Breast epithelium (tissue), 4 donors: ENCODE data around the gene GEMIN4. TPM values are rescaled to one million over a fixed set of nuclear protein-coding genes. Genes with fewer than 3 reads are reported as not detected.
"Not testable (repeated sequence)": the region's sequence is repeated elsewhere in the genome, so short reads cannot be mapped to it uniquely, and the experiment has no call there.

Experiments
- DNase-seq, 2 donors: peaks; one replicate each; pipeline ENCODE4 v3.0.0-alpha.2; 2019; ENCODE audit warnings: low spot score in 2 of 2
- H3K27ac ChIP-seq, 2 donors: fragments of 200-600 bp; sonication (generic) in 1 of 2; one replicate each; pipeline ENCODE4 v1.5.1; 2016 to 2019; ENCODE audit warnings: mild to moderate bottlenecking in 1 of 2
- H3K27me3 ChIP-seq, 2 donors: fragments of 200-600 bp; sonication (generic) in 1 of 2; one replicate each; pipeline versions ENCODE4 v1.5.1 to v1.6.0; 2017 to 2019; ENCODE audit warnings: control low read depth in 1 of 2, mild to moderate bottlenecking in 1 of 2
- H3K36me3 ChIP-seq: fragments of 200-600 bp; one replicate; pipeline ENCODE4 v1.5.1; 2019
- H3K4me1 ChIP-seq, 2 donors: fragments of 200-600 bp; sonication (generic); one replicate each; pipeline ENCODE4 v1.5.1; 2016 to 2019; ENCODE audit warnings: control low read depth in 1 of 2
- H3K4me3 ChIP-seq, 3 donors: fragments of 200-600 bp; sonication (generic); 1 replicate in 2 of 3; 2 replicates in 1 of 3; pipeline ENCODE4 v1.5.1; 2016 to 2019; ENCODE audit warnings: mild to moderate bottlenecking in 3 of 3, moderate library complexity in 2 of 3
- H3K9me3 ChIP-seq, 2 donors: fragments of 200-600 bp; sonication (generic) in 1 of 2; one replicate each; pipeline ENCODE4 v1.5.1; 2016 to 2019; ENCODE audit warnings: control low read depth in 1 of 2
- CTCF ChIP-seq, 3 donors: fragments of 450-650 bp; IDR thresholded peaks; one replicate each; pipeline ENCODE4 v1.5.1; 2016 to 2017; ENCODE audit warnings: antibody characterized with exemption in 3 of 3, mild to moderate bottlenecking in 3 of 3, moderate library complexity in 3 of 3
- POLR2A ChIP-seq: fragments of 450-650 bp; IDR thresholded peaks from one replicate; pipeline ENCODE4 v1.6.1; 2016; ENCODE audit warnings: antibody characterized with exemption, mild to moderate bottlenecking, moderate library complexity
- POLR2AphosphoS5 ChIP-seq, 3 donors: sonication (generic); formaldehyde crosslinking; IDR thresholded peaks; one replicate each; pipeline ENCODE4 v1.6.1; 2017; ENCODE audit warnings: antibody characterized with exemption in 3 of 3
- intact Hi-C: fragments of 100-400 bp; cut with DNase I; formaldehyde crosslinking; loops from one replicate; pipeline ENCODE4 v1.15.1; 2023; ENCODE audit warnings: low total_unique reads
- total RNA-seq, 3 donors: library from RNA; depleted of rRNA; stranded (reverse); fragments of >200 nt; gene quantifications; one replicate each; pipeline ENCODE4 v1.1.0, GENCODE V29; 2016

The GEMIN4 gene
- total RNA-seq, 3 donors from 2014 or later, result 21.0 to 25.1 (median 22.1) TPM

GRCh38 chr17:704111-704864 lies 47.8 kb downstream of the GEMIN4 start:
- TF ChIP-seq POLR2A (no peak), POLR2AphosphoS5 (IDR thresholded peaks at IDR 0.05) (no peak), CTCF (IDR thresholded peaks at IDR 0.05) (no peak)
- H3K9me3 ChIP-seq, result no peaks in the 10 kb centered on the region
- intact Hi-C loops, result no loop called here
- H3K4me3 ChIP-seq, result no peak overlapping the region
- no peaks in the 10 kb centered on the region for H3K27me3 ChIP-seq
- H3K27ac ChIP-seq, result no peak overlapping the region
- DNase-seq, result no peak
- no peaks in the 10 kb centered on the region for H3K4me1 ChIP-seq
- H3K36me3 ChIP-seq, result no peaks in the 10 kb centered on the region

- TF ChIP-seq CTCF (IDR thresholded peaks at IDR 0.05), result no peak
- no peak for TF ChIP-seq POLR2AphosphoS5 (IDR thresholded peaks at IDR 0.05)
- no peak for TF ChIP-seq POLR2A
- H3K4me3 ChIP-seq, result no peak overlapping the region
- no peak overlapping the region for H3K27ac ChIP-seq
- H3K27me3 ChIP-seq, result no peaks in the 10 kb centered on the region
- H3K4me1 ChIP-seq, result no peaks in the 10 kb centered on the region
- H3K9me3 ChIP-seq, result no peaks in the 10 kb centered on the region
- no peaks in the 10 kb centered on the region for H3K36me3 ChIP-seq
- no peak for DNase-seq
- intact Hi-C loops, result no loop called here
Observed at GRCh38 chr17:703081-703875, 48.8 kb downstream of the GEMIN4 start.

- intact Hi-C loops, result no loop called here
- H3K4me3 ChIP-seq, result no peak overlapping the region
Observed at GRCh38 chr17:700504-701094, 51.5 kb downstream of the GEMIN4 start.

GRCh38 chr17:699345-699744 lies 52.7 kb downstream of the GEMIN4 start:
- peak in 1 of 2 donors; percentile 57 for DNase-seq
- TF ChIP-seq POLR2A (no peak), POLR2AphosphoS5 (IDR thresholded peaks at IDR 0.05) (no peak), CTCF (IDR thresholded peaks at IDR 0.05) (no peak)
- intact Hi-C loops, result no loop called here
- Histone ChIP-seq H3K4me3 (no peak overlapping the region), H3K4me1 (no peaks in the 10 kb centered on the region), H3K9me3 (no peaks in the 10 kb centered on the region), H3K36me3 (peaks cover 7% of the 10 kb centered on the region), H3K27ac (no peak overlapping the region), H3K27me3 (no peaks in the 10 kb centered on the region)

More at GRCh38 chr17:700504-701094, 51.5 kb downstream of the GEMIN4 start:
- Histone ChIP-seq H3K36me3 (no peaks in the 10 kb centered on the region), H3K27me3 (no peaks in the 10 kb centered on the region), H3K27ac (no peak overlapping the region), H3K9me3 (no peaks in the 10 kb centered on the region), H3K4me1 (no peaks in the 10 kb centered on the region)
- TF ChIP-seq POLR2A (no peak), POLR2AphosphoS5 (IDR thresholded peaks at IDR 0.05) (no peak), CTCF (IDR thresholded peaks at IDR 0.05) (peak; percentile 58 to 82 (median 79))
- DNase-seq, result no peak

- DNase-seq, H3K4me1 ChIP-seq, H3K27ac ChIP-seq, intact Hi-C loops, H3K4me3 ChIP-seq, H3K36me3 ChIP-seq, H3K9me3 ChIP-seq, H3K27me3 ChIP-seq: not testable (repeated sequence)
Observed at GRCh38 chr17:698096-698495, 54.0 kb downstream of the GEMIN4 start.
